H1 (cell line): ENCODE data around the gene PKD2L2. TPM values are rescaled to one million over a fixed set of nuclear protein-coding genes. Genes with fewer than 3 reads are reported as not detected.

ENCODE experiments used
- CTCF ChIA-PET: fragments of 300-600 bp; sonication (Branson Sonifier 250); formaldehyde crosslinking; loops from one replicate; lab custom pipeline; 2021; ENCODE audit not compliant: partially characterized antibody; lab: Charles Lee
- POLR2A ChIA-PET: fragments of 300-600 bp; sonication (Branson Sonifier 250); formaldehyde crosslinking; loops from one replicate; lab custom pipeline; 2021; ENCODE audit warnings: inconsistent platforms; ENCODE audit not compliant: partially characterized antibody; lab: Charles Lee
- DNase-seq, 2 experiments: peaks; one replicate each; pipeline versions ENCODE4 v3.0.0 to v3.0.0-alpha.2; 2010 to 2022; ENCODE audit warnings: low spot score in 2 of 2, low read depth in 1 of 2, mixed read lengths in 1 of 2
- FAIRE-seq: peaks from 2 replicates; lab custom pipeline; 2011; peaks lifted over from hg19 to GRCh38; lab: Jason Lieb, UNC
- H2AFZ ChIP-seq: 2 replicates; pipeline ENCODE4 v1.8.1; 2012; ENCODE audit warnings: low read length, inconsistent platforms
- H2AK5ac ChIP-seq: 2 replicates; pipeline ENCODE4 v1.6.1; 2013; ENCODE audit warnings: low read depth, low read length
- H2BK120ac ChIP-seq: replicated peaks from 2 replicates; pipeline ENCODE3; 2013; ENCODE audit warnings: low read depth, low read length, inconsistent platforms
- H2BK12ac ChIP-seq: 2 replicates; pipeline ENCODE4 v1.6.1; 2013; ENCODE audit warnings: low read depth, low read length
- H2BK15ac ChIP-seq: 2 replicates; pipeline ENCODE4 v1.6.1; 2013; ENCODE audit warnings: low read length
- H2BK20ac ChIP-seq: 2 replicates; pipeline ENCODE4 v1.6.1; 2013; ENCODE audit warnings: low read length
- H2BK5ac ChIP-seq: 2 replicates; pipeline ENCODE4 v1.6.1; 2013; ENCODE audit warnings: low read depth, low read length
- H3K14ac ChIP-seq: 2 replicates; pipeline ENCODE4 v1.6.1; 2013; ENCODE audit warnings: inconsistent platforms; ENCODE audit not compliant: insufficient read length
- H3K18ac ChIP-seq: 2 replicates; pipeline ENCODE4 v1.6.1; 2013; ENCODE audit warnings: low read length; ENCODE audit errors: extremely low read depth
- H3K23ac ChIP-seq: 2 replicates; pipeline ENCODE4 v1.6.1; 2013; ENCODE audit warnings: inconsistent platforms; ENCODE audit not compliant: insufficient read length
- H3K23me2 ChIP-seq: 2 replicates; pipeline ENCODE4 v1.6.1; 2013; ENCODE audit warnings: low read depth, low read length
- H3K27ac ChIP-seq: 2 replicates; pipeline ENCODE4 v1.6.1; 2011; ENCODE audit warnings: low read depth, low read length, inconsistent platforms
- H3K27me3 ChIP-seq, 4 experiments: replicated peaks in 1 of 4; 1 replicate in 1 of 4; 2 replicates in 3 of 4; pipeline versions ENCODE4 v1.6.1 to v1.8.1; 2011 to 2013; ENCODE audit warnings: low read length in 3 of 4, mild to moderate bottlenecking in 3 of 4, inconsistent platforms in 2 of 4, mixed read lengths in 2 of 4, moderate library complexity in 1 of 4; ENCODE audit not compliant: control insufficient read depth in 3 of 4, insufficient read depth in 3 of 4; ENCODE audit errors: extremely low read depth in 1 of 4
- H3K36me3 ChIP-seq, 4 experiments: 2 replicates each; pipeline versions ENCODE4 v1.6.1 to v1.8.1; 2011 to 2013; ENCODE audit warnings: mild to moderate bottlenecking in 4 of 4, low read length in 3 of 4, moderate library complexity in 2 of 4, control low read depth in 1 of 4, inconsistent platforms in 1 of 4; ENCODE audit not compliant: insufficient read depth in 4 of 4, control insufficient read depth in 2 of 4
- H3K4ac ChIP-seq: replicated peaks from 2 replicates; pipeline ENCODE3; 2013; ENCODE audit warnings: low read length, low read depth, mixed read lengths, inconsistent platforms; ENCODE audit not compliant: insufficient read length
- H3K4me1 ChIP-seq, 4 experiments: replicated peaks in 1 of 4; 1 replicate in 1 of 4; 2 replicates in 3 of 4; pipeline versions ENCODE4 v1.6.1 to v1.8.1; 2011 to 2013; ENCODE audit warnings: low read length in 3 of 4, inconsistent platforms in 2 of 4, mixed read lengths in 1 of 4; ENCODE audit not compliant: insufficient read depth in 4 of 4, control insufficient read depth in 3 of 4
- H3K4me2 ChIP-seq, 2 experiments: 2 replicates each; pipeline versions ENCODE4 v1.6.1 to v1.8.1; 2011 to 2013; ENCODE audit warnings: low read depth in 2 of 2, low read length in 2 of 2, control low read depth in 1 of 2, inconsistent platforms in 1 of 2, mild to moderate bottlenecking in 1 of 2; ENCODE audit not compliant: insufficient read depth in 1 of 2
- H3K4me3 ChIP-seq, 4 experiments: fragments of 200-600, 300-600 bp in 1 of 4; sonication (generic), shearing (Covaris generic), sonication (Bioruptor Twin) in 1 of 4; 2 replicates each; pipeline versions ENCODE4 v1.5.1 to v1.8.1; 2011 to 2016; ENCODE audit warnings: low read length in 4 of 4, low read depth in 3 of 4, control low read depth in 2 of 4, inconsistent platforms in 2 of 4, mild to moderate bottlenecking in 2 of 4, mixed read lengths in 1 of 4, moderate library complexity in 1 of 4; ENCODE audit not compliant: insufficient read depth in 2 of 4; ENCODE audit errors: extremely low read depth in 1 of 4
- H3K56ac ChIP-seq: replicated peaks from 2 replicates; pipeline ENCODE3; 2013; ENCODE audit warnings: low read depth, mild to moderate bottlenecking, mixed read lengths, low read length, inconsistent platforms; ENCODE audit not compliant: insufficient read length
- H3K79me1 ChIP-seq: 2 replicates; pipeline ENCODE4 v1.6.1; 2013; ENCODE audit warnings: low read depth, low read length, control low read depth
- H3K79me2 ChIP-seq, 2 experiments: 2 replicates each; pipeline versions ENCODE4 v1.6.1 to v1.8.1; 2012 to 2013; ENCODE audit warnings: low read length in 2 of 2, mild to moderate bottlenecking in 2 of 2, inconsistent platforms in 1 of 2; ENCODE audit not compliant: insufficient read depth in 2 of 2, control insufficient read depth in 1 of 2
- H3K9ac ChIP-seq, 4 experiments: replicated peaks in 1 of 4; 1 replicate in 1 of 4; 2 replicates in 3 of 4; pipeline versions ENCODE4 v1.6.1 to v1.8.1; 2011 to 2013; ENCODE audit warnings: low read depth in 3 of 4, low read length in 3 of 4, control low read depth in 2 of 4, mild to moderate bottlenecking in 2 of 4, moderate library complexity in 2 of 4, inconsistent platforms in 1 of 4; ENCODE audit errors: extremely low read depth in 1 of 4
- H3K9me3 ChIP-seq, 2 experiments: 2 replicates each; pipeline versions ENCODE4 v1.6.1 to v1.8.1; 2012 to 2013; ENCODE audit warnings: mild to moderate bottlenecking in 2 of 2, moderate library complexity in 2 of 2, control low read depth in 1 of 2, inconsistent platforms in 1 of 2, low read depth in 1 of 2, low read length in 1 of 2, mixed read lengths in 1 of 2; ENCODE audit not compliant: insufficient read depth in 2 of 2
- H4K20me1 ChIP-seq, 2 experiments: replicated peaks in 1 of 2; 2 replicates each; pipeline versions ENCODE3 to v1.8.1; 2011 to 2013; ENCODE audit warnings: inconsistent platforms in 2 of 2, low read length in 2 of 2, mild to moderate bottlenecking in 1 of 2; ENCODE audit not compliant: insufficient read depth in 2 of 2, control insufficient read depth in 1 of 2
- H4K5ac ChIP-seq: 2 replicates; pipeline ENCODE4 v1.6.1; 2013; ENCODE audit warnings: low read length, low read depth, mixed read lengths, inconsistent platforms; ENCODE audit not compliant: insufficient read length
- H4K8ac ChIP-seq: 2 replicates; pipeline ENCODE4 v1.8.0; 2013; ENCODE audit warnings: mild to moderate bottlenecking, moderate library complexity, low read length, inconsistent platforms; ENCODE audit not compliant: insufficient read depth; ENCODE audit errors: extremely low read depth
- H4K91ac ChIP-seq: replicated peaks from 2 replicates; pipeline ENCODE3; 2013; ENCODE audit warnings: low read length, mixed read lengths, inconsistent platforms; ENCODE audit not compliant: insufficient read length
- SP4 ChIP-seq: IDR thresholded peaks from 2 replicates; pipeline ENCODE4 v1.6.1; 2012; ENCODE audit warnings: low read length, inconsistent platforms
- TEAD4 ChIP-seq: IDR thresholded peaks from 2 replicates; pipeline ENCODE4 v1.6.1; 2012; ENCODE audit warnings: low read depth, low read length, inconsistent platforms, mixed read lengths
- polyA plus RNA-seq, 7 experiments: library from polyadenylated mRNA; depleted of rRNA in 3 of 7; stranded (reverse) in 5 of 7; unstranded in 2 of 7; fragments of >200 nt in 5 of 7; fragments of 200-250 nt in 2 of 7; gene quantifications; 1 replicate in 5 of 7; 2 replicates in 1 of 7; 4 replicates in 1 of 7; pipeline versions ENCODE4 v1.2.1 to v1.2.3, GENCODE V29; 2011 to 2013; ENCODE audit warnings: missing spikeins in 2 of 7, mixed read lengths in 2 of 7
- total RNA-seq: library from RNA; stranded (reverse); fragmentation: NEBNext Ultra II Directional; extraction: Animal tissue kit (Norgen Biotek cat#: 25700); gene quantifications from 2 replicates; pipeline ENCODE4 v1.2.1, GENCODE V29; 2021

Gene PKD2L2
- total and polyA plus RNA-seq, 2 of the 8 experiments (the other 6 are each of a cell fraction or from before 2014, with no cell fraction given): not detected

GRCh38 chr5:137845472-137845871, 43.8 kb upstream of the PKD2L2 start:
- no peak overlapping the region for H3K27ac ChIP-seq
- H4K5ac ChIP-seq: no peak overlapping the region
- H3K9me3 ChIP-seq: no peaks in the 10 kb centered on the region
- FAIRE-seq (no peak), DNase-seq (no peak)
- no peaks in the 10 kb centered on the region for H4K20me1 ChIP-seq
- H3K4me1 ChIP-seq: no peaks in the 10 kb centered on the region
- no peak overlapping the region for H4K8ac ChIP-seq
- H2BK12ac ChIP-seq: no peak overlapping the region
- CTCF ChIA-PET: interaction anchor here (1.5 kb wide), 1 partner anchor 67 kb away, joined by 4 read pairs; no protein-coding TSS in a partner anchor
- no peak overlapping the region for H2BK15ac ChIP-seq
- H3K79me1 ChIP-seq: no peaks in the 10 kb centered on the region
- no peak overlapping the region for H3K56ac ChIP-seq
- H3K79me2 ChIP-seq: no peaks in the 10 kb centered on the region
- no peak overlapping the region for H2BK120ac ChIP-seq
- H3K4me2 ChIP-seq: no peak overlapping the region
- H2BK20ac ChIP-seq: no peak overlapping the region
- H2AK5ac ChIP-seq: no peak overlapping the region
- POLR2A ChIA-PET: no interaction called here
- no peak overlapping the region for H3K14ac ChIP-seq
- no peak overlapping the region for H3K18ac ChIP-seq
- no peak overlapping the region for H2BK5ac ChIP-seq
- no peaks in the 10 kb centered on the region for H3K36me3 ChIP-seq
- H3K9ac ChIP-seq: no peak overlapping the region
- no peak overlapping the region for H3K23ac ChIP-seq
- H3K4me3 ChIP-seq: no peak overlapping the region
- no peak overlapping the region for H2AFZ ChIP-seq
- TF ChIP-seq TEAD4 (no peak), SP4 (no peak)
- H4K91ac ChIP-seq: no peak overlapping the region
- no peak overlapping the region for H3K4ac ChIP-seq
- no peaks in the 10 kb centered on the region for H3K23me2 ChIP-seq
- H3K27me3 ChIP-seq: no peaks in the 10 kb centered on the region
